ENCODE results near the gene KLF5. TPM values are rescaled to one million over a fixed set of nuclear protein-coding genes. Genes with fewer than 3 reads are reported as not detected.
A peak's percentile ranks its signal among the peaks of the same experiment; 100 is the strongest.

KLF5 gene
- 2.2 TPM for polyA plus RNA-seq (2013, experiment 1 of 2)
- 2.5 TPM for polyA plus RNA-seq (2013, experiment 2 of 2)

DNA sequence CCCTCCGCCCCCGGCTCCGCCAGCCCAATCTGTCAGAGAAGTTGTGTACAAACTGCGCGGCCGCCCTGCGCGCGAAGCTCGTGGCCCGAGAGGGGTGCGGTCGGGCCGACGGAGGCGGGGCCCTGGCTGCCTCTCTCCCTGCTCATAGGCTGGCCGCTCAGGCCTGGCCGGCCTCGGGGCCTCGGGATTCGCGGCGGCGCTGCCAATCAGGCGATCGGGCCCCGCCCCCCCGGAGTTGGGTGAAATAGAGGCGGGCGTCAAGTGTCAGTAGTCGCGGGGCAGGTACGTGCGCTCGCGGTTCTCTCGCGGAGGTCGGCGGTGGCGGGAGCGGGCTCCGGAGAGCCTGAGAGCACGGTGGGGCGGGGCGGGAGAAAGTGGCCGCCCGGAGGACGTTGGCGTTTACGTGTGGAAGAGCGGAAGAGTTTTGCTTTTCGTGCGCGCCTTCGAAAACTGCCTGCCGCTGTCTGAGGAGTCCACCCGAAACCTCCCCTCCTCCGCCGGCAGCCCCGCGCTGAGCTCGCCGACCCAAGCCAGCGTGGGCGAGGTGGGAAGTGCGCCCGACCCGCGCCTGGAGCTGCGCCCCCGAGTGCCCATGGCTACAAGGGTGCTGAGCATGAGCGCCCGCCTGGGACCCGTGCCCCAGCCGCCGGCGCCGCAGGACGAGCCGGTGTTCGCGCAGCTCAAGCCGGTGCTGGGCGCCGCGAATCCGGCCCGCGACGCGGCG, at the start of gene KLF5:
TSS of gene KLF5 (plus strand) at position 270 of the 724 bp plus-strand sequence. CDS start at position 593, 323 bp downstream.
- Histone ChIP-seq H3K9ac (ENCODE audit: low read depth, low read length) (peak within 1 kb of the TSS; percentile 69), H3K36me3 (ENCODE audit: insufficient read depth, low read length) (peaks cover 3% of the 10 kb centered on the region; the same call in 1 of the 2 replicates), H3K4me3 (ENCODE audit: low read length) (peak within 1 kb of the TSS; percentile 78), H3K27ac (ENCODE audit: low read depth, low read length) (no peak within 1 kb of the TSS), H3K27me3 (ENCODE audit: insufficient read depth, low read length) (peaks cover 61% of the 10 kb centered on the region), H3K4me1 (ENCODE audit: insufficient read depth, low read length) (peaks cover 50% of the 10 kb centered on the region), H3K9me3 (ENCODE audit: insufficient read depth, low read depth, low read length) (no peaks in the 10 kb centered on the region)
- WGBS = under 1% methylated on average over 93 of the region's 93 CpGs

- no peak overlapping the region for H3K27ac ChIP-seq (ENCODE audit: low read depth, low read length)
- peaks cover 2% of the 10 kb centered on the region; the same call in 1 of the 2 replicates for H3K36me3 ChIP-seq (ENCODE audit: insufficient read depth, low read length)
- WGBS = 96% methylated on average over 5 of the region's 5 CpGs
- H3K27me3 ChIP-seq (ENCODE audit: insufficient read depth, low read length) = no peaks in the 10 kb centered on the region
- H3K9me3 ChIP-seq (ENCODE audit: insufficient read depth, low read depth, low read length) = no peaks in the 10 kb centered on the region
- H3K9ac ChIP-seq (ENCODE audit: low read depth, low read length) = no peak overlapping the region
- H3K4me3 ChIP-seq (ENCODE audit: low read length) = no peak overlapping the region
- H3K4me1 ChIP-seq (ENCODE audit: insufficient read depth, low read length) = no peaks in the 10 kb centered on the region
Observed at GRCh38 chr13:73011751-73012150, 47.1 kb upstream of the KLF5 start.

GRCh38 chr13:73015805-73016204, 43.0 kb upstream of the KLF5 start:
- Histone ChIP-seq H3K9ac (ENCODE audit: low read depth, low read length) (no peak overlapping the region), H3K9me3 (ENCODE audit: insufficient read depth, low read depth, low read length) (no peaks in the 10 kb centered on the region), H3K4me3 (ENCODE audit: low read length) (no peak overlapping the region), H3K27ac (ENCODE audit: low read depth, low read length) (no peak overlapping the region), H3K36me3 (ENCODE audit: insufficient read depth, low read length) (peaks cover 2% of the 10 kb centered on the region; the same call in 1 of the 2 replicates), H3K27me3 (ENCODE audit: insufficient read depth, low read length) (no peaks in the 10 kb centered on the region), H3K4me1 (ENCODE audit: insufficient read depth, low read length) (no peaks in the 10 kb centered on the region)
- WGBS = no CpG with 5 or more reads among the region's 1 CpG

GRCh38 chr13:73018336-73018735, 40.5 kb upstream of the KLF5 start:
- no peaks in the 10 kb centered on the region for H3K4me1 ChIP-seq (ENCODE audit: insufficient read depth, low read length)
- no peaks in the 10 kb centered on the region for H3K27me3 ChIP-seq (ENCODE audit: insufficient read depth, low read length)
- H3K27ac ChIP-seq (ENCODE audit: low read depth, low read length) = no peak overlapping the region
- no peak overlapping the region for H3K9ac ChIP-seq (ENCODE audit: low read depth, low read length)
- peaks cover 2% of the 10 kb centered on the region; the same call in 1 of the 2 replicates for H3K36me3 ChIP-seq (ENCODE audit: insufficient read depth, low read length)
- no peak overlapping the region for H3K4me3 ChIP-seq (ENCODE audit: low read length)
- H3K9me3 ChIP-seq (ENCODE audit: insufficient read depth, low read depth, low read length) = no peaks in the 10 kb centered on the region
- 100% methylated on average over 1 of the region's 1 CpG for WGBS

- Histone ChIP-seq H3K27me3 (ENCODE audit: insufficient read depth, low read length) (no peaks in the 10 kb centered on the region), H3K36me3 (ENCODE audit: insufficient read depth, low read length) (no peaks in the 10 kb centered on the region), H3K4me1 (ENCODE audit: insufficient read depth, low read length) (no peaks in the 10 kb centered on the region), H3K9ac (ENCODE audit: low read depth, low read length) (no peak overlapping the region), H3K4me3 (ENCODE audit: low read length) (no peak overlapping the region), H3K27ac (ENCODE audit: low read depth, low read length) (no peak overlapping the region), H3K9me3 (ENCODE audit: insufficient read depth, low read depth, low read length) (no peaks in the 10 kb centered on the region)
- WGBS = 92% methylated on average over 5 of the region's 5 CpGs
Observed at GRCh38 chr13:73025217-73026012, 33.4 kb upstream of the KLF5 start.

DNA sequence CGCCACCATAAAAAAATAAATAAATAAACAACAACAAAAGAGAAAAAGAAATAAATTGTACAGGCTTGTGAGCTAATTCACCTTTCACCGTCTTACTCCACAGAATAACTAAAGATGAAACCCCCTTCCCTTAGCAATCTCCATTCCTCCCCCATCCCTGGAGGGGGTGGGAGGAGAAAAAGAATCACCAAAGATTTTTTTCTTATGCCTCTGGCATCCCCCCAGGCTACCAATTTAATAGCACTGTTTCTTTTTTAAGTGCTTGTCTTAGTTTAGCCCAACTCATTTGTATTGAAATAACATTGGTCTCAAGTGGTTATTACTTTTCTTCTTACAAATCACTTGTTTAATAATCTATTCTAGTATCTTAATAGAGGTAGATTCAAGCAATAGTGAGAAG, 23.9 kb upstream of the KLF5 start:
- no peak overlapping the region for H3K9ac ChIP-seq (ENCODE audit: low read depth, low read length)

DNA sequence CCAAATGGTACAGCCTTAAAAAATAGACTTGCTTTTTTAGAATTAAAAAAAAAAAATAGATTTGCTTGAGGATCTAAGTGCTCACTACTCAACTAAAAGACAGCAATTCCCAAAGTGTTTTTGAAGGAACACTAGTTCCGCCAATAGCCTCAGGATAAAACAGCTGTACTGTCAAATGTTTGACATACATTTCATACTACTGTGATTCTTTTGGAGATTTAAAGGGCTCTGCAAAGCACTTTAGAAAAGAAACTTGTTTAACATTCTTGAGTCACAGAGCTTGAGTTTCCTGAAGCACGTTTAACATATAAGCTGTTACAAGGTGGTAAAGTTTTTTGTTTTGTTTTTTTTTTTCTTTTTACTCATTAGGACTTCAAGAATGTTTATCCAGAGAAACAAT, 23.1 kb upstream of the KLF5 start:
- H3K27ac ChIP-seq (ENCODE audit: low read depth, low read length) = no peak overlapping the region
- no peak overlapping the region for H3K9ac ChIP-seq (ENCODE audit: low read depth, low read length)
- peaks cover 6% of the 10 kb centered on the region; the same call in 1 of the 2 replicates for H3K27me3 ChIP-seq (ENCODE audit: insufficient read depth, low read length)
- H3K4me1 ChIP-seq (ENCODE audit: insufficient read depth, low read length) = peaks cover 23% of the 10 kb centered on the region
- H3K36me3 ChIP-seq (ENCODE audit: insufficient read depth, low read length) = no peaks in the 10 kb centered on the region
- H3K9me3 ChIP-seq (ENCODE audit: insufficient read depth, low read depth, low read length) = no peaks in the 10 kb centered on the region
- WGBS = 94% methylated on average over 2 of the region's 2 CpGs
- no peak overlapping the region for H3K4me3 ChIP-seq (ENCODE audit: low read length)

More for the DNA sequence above, 23.9 kb upstream of the KLF5 start:
- H3K36me3 ChIP-seq (ENCODE audit: insufficient read depth, low read length) = no peaks in the 10 kb centered on the region
- H3K9me3 ChIP-seq (ENCODE audit: insufficient read depth, low read depth, low read length) = no peaks in the 10 kb centered on the region
- H3K27ac ChIP-seq (ENCODE audit: low read depth, low read length) = no peak overlapping the region
- H3K27me3 ChIP-seq (ENCODE audit: insufficient read depth, low read length) = peaks cover 6% of the 10 kb centered on the region; the same call in 1 of the 2 replicates
- H3K4me3 ChIP-seq (ENCODE audit: low read length) = no peak overlapping the region
- peaks cover 20% of the 10 kb centered on the region for H3K4me1 ChIP-seq (ENCODE audit: insufficient read depth, low read length)
- no CpG with 5 or more reads among the region's 2 CpGs for WGBS

- no peak overlapping the region for H3K27ac ChIP-seq (ENCODE audit: low read depth, low read length)
- no peak overlapping the region for H3K4me3 ChIP-seq (ENCODE audit: low read length)
- H3K4me1 ChIP-seq (ENCODE audit: insufficient read depth, low read length) = peaks cover 23% of the 10 kb centered on the region
- H3K27me3 ChIP-seq (ENCODE audit: insufficient read depth, low read length) = peaks cover 6% of the 10 kb centered on the region; the same call in 1 of the 2 replicates
- H3K9me3 ChIP-seq (ENCODE audit: insufficient read depth, low read depth, low read length) = no peaks in the 10 kb centered on the region
- H3K36me3 ChIP-seq (ENCODE audit: insufficient read depth, low read length) = no peaks in the 10 kb centered on the region
- no peak overlapping the region for H3K9ac ChIP-seq (ENCODE audit: low read depth, low read length)
- WGBS = 96% methylated on average over 4 of the region's 4 CpGs
Observed at GRCh38 chr13:73036566-73036965, 22.2 kb upstream of the KLF5 start.

- peaks cover 23% of the 10 kb centered on the region for H3K4me1 ChIP-seq (ENCODE audit: insufficient read depth, low read length)
Observed at GRCh38 chr13:73038064-73038463, 20.7 kb upstream of the KLF5 start.

DNA sequence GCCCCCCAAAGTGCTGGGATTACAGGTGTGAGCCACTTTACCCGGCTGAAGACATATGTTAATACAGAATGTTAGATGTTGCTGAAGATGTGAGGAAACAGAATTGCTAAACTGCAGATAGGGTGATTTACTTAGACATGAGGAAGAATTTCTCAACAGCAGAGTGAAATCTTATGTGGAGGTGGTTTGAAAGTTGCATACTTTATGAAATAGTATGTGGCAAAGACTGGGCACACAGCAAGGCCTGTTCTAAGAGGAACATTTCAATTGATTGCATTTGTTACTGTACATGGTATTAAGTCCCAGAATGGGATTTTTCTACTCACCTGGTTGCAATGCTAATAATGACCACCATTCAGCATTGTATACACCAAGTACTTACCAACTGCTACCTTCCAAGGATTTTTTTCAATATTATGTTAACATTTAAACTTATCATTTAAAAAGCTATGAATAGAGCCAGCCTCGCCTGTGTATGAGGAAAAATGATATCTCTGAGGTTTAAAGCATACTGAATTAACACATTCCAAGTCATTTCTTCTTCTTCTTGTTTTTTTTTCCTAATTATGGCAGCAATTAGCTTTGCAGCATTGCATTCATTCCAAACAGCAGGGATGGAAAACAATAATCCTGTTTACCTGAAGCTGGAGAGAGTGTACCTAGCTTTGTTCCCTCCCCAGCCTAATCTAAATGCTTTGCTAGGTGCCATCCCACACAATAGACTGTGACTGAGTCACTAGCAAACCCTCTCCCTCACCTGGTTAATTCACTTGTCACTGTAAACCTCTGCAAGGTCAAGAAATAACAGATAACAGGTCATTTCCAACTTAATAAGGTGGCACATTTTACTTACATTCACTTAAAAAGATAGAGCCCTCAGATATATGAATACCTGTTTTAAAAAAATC, 19.4 kb upstream of the KLF5 start:
- Histone ChIP-seq H3K4me3 (ENCODE audit: low read length) (no peak overlapping the region), H3K36me3 (ENCODE audit: insufficient read depth, low read length) (no peaks in the 10 kb centered on the region), H3K9me3 (ENCODE audit: insufficient read depth, low read depth, low read length) (no peaks in the 10 kb centered on the region), H3K27ac (ENCODE audit: low read depth, low read length) (no peak overlapping the region), H3K4me1 (ENCODE audit: insufficient read depth, low read length) (peaks cover 23% of the 10 kb centered on the region), H3K9ac (ENCODE audit: low read depth, low read length) (no peak overlapping the region), H3K27me3 (ENCODE audit: insufficient read depth, low read length) (peaks cover 6% of the 10 kb centered on the region; the same call in 1 of the 2 replicates)
- whole genome bisulfite sequencing = 76% methylated on average over 1 of the region's 2 CpGs

More at GRCh38 chr13:73038064-73038463, 20.7 kb upstream of the KLF5 start:
- Histone ChIP-seq H3K36me3 (ENCODE audit: insufficient read depth, low read length) (no peaks in the 10 kb centered on the region), H3K4me3 (ENCODE audit: low read length) (no peak overlapping the region), H3K27ac (ENCODE audit: low read depth, low read length) (no peak overlapping the region), H3K9me3 (ENCODE audit: insufficient read depth, low read depth, low read length) (no peaks in the 10 kb centered on the region), H3K9ac (ENCODE audit: low read depth, low read length) (no peak overlapping the region), H3K27me3 (ENCODE audit: insufficient read depth, low read length) (peaks cover 6% of the 10 kb centered on the region; the same call in 1 of the 2 replicates)

All from HUES64 (cell line).